Testis (tissue), 2 donors: ENCODE data around the gene CD80.

Source experiments
- POLR2A ChIP-seq: fragments of 450-650 bp; IDR thresholded peaks from one replicate; pipeline ENCODE4 v1.6.1; 2017; ENCODE audit warnings: antibody characterized with exemption, mild to moderate bottlenecking, moderate library complexity
- TF ChIP-seq, protein P1 (sequence below), 3 experiments: fragments of 450-650 bp in 2 of 3; fragments of 200-600 bp in 1 of 3; sonication (generic) in 1 of 3; IDR thresholded peaks; one replicate each; pipeline ENCODE4 v1.5.1; 2016 to 2019; ENCODE audit warnings: antibody characterized with exemption in 3 of 3, mild to moderate bottlenecking in 2 of 3, moderate library complexity in 1 of 3

DNA sequence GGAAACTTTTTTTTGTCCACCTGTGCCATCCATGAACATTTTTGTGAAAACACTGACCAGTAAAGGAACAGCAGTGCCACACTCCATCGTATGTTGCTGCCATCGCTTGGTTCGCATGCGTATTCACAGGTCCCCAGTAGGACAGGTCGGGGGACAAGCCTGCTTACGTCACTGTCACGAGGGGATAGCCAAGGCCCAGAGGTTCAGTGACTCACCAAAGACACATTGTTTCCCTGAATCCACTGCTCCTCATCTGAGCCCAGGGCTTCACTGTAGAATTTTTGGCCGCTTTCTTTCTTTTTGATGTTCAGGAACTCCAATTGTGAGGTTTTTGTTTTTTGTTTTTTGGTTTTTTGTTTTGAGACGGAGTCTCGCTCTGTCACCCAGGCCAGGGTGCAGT, 25.8 kb upstream of the CD80 start:
- TF ChIP-seq, protein P1, sequence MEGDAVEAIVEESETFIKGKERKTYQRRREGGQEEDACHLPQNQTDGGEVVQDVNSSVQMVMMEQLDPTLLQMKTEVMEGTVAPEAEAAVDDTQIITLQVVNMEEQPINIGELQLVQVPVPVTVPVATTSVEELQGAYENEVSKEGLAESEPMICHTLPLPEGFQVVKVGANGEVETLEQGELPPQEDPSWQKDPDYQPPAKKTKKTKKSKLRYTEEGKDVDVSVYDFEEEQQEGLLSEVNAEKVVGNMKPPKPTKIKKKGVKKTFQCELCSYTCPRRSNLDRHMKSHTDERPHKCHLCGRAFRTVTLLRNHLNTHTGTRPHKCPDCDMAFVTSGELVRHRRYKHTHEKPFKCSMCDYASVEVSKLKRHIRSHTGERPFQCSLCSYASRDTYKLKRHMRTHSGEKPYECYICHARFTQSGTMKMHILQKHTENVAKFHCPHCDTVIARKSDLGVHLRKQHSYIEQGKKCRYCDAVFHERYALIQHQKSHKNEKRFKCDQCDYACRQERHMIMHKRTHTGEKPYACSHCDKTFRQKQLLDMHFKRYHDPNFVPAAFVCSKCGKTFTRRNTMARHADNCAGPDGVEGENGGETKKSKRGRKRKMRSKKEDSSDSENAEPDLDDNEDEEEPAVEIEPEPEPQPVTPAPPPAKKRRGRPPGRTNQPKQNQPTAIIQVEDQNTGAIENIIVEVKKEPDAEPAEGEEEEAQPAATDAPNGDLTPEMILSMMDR (IDR thresholded peaks at IDR 0.05) = no peak
- no peak for TF ChIP-seq POLR2A
